ENCODE results near the gene RNF25. TPM values are rescaled to one million over a fixed set of nuclear protein-coding genes. Genes with fewer than 3 reads are reported as not detected.

The RNF25 gene
- total RNA-seq, 1 donor from 2014 or later, result 44.7 TPM

DNA sequence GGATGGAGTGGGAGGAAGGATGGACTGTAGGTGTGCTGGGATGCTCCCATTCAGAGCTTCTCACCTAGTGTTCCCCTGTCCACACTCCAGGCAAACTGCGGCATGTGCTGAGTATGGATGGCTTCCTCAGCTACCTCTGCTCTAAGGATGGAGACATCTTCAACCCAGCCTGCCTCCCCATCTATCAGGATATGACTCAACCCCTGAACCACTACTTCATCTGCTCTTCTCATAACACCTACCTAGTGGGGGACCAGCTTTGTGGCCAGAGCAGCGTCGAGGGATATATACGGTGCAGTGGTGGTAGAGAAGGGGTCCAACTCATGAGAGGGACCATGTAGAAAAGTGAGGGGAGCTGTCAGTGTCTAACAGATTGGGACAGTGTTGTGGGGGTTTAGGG is 43.9 kb downstream of the RNF25 start:
- TF ChIP-seq EZH2 (IDR thresholded peaks at IDR 0.05; ENCODE audit: insufficient read depth, low read length), result no peak
- TF ChIP-seq, protein P1, sequence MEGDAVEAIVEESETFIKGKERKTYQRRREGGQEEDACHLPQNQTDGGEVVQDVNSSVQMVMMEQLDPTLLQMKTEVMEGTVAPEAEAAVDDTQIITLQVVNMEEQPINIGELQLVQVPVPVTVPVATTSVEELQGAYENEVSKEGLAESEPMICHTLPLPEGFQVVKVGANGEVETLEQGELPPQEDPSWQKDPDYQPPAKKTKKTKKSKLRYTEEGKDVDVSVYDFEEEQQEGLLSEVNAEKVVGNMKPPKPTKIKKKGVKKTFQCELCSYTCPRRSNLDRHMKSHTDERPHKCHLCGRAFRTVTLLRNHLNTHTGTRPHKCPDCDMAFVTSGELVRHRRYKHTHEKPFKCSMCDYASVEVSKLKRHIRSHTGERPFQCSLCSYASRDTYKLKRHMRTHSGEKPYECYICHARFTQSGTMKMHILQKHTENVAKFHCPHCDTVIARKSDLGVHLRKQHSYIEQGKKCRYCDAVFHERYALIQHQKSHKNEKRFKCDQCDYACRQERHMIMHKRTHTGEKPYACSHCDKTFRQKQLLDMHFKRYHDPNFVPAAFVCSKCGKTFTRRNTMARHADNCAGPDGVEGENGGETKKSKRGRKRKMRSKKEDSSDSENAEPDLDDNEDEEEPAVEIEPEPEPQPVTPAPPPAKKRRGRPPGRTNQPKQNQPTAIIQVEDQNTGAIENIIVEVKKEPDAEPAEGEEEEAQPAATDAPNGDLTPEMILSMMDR (IDR thresholded peaks at IDR 0.05; ENCODE audit: insufficient read depth, low read depth, low read length), result no peak
- H3K9me3 ChIP-seq (ENCODE audit: insufficient read depth, low read depth, low read length), result no peaks in the 10 kb centered on the region
- H3K4me1 ChIP-seq (ENCODE audit: insufficient read depth, low read length), result peaks cover 6% of the 10 kb centered on the region
- peaks cover 6% of the 10 kb centered on the region for H3K36me3 Mint-ChIP-seq (ENCODE audit: low read depth, unreplicated experiment)
- peaks cover 1% of the 10 kb centered on the region for H3K9me3 Mint-ChIP-seq (ENCODE audit: unreplicated experiment)
- FAIRE-seq, result no peak
- no peak overlapping the region for H3K4me2 ChIP-seq (ENCODE audit: low read length)
- H4K20me1 ChIP-seq (ENCODE audit: insufficient read depth, low read length), result no peaks in the 10 kb centered on the region
- DNase-seq (ENCODE audit: low read depth), result no peak
- no peak overlapping the region for H3K27ac Mint-ChIP-seq (ENCODE audit: unreplicated experiment)
- no peak overlapping the region for H3K9ac ChIP-seq (ENCODE audit: low read length)
- H3K27me3 Mint-ChIP-seq (ENCODE audit: low read depth, unreplicated experiment), result peaks cover 4% of the 10 kb centered on the region
- H3K36me3 ChIP-seq (ENCODE audit: insufficient read depth, low read length), result no peaks in the 10 kb centered on the region
- no peak overlapping the region for H3K4me3 ChIP-seq (ENCODE audit: insufficient read depth, low read depth, low read length)
- no peak overlapping the region for H3K27ac ChIP-seq (ENCODE audit: low read depth, low read length)
- no peak overlapping the region for H2AFZ ChIP-seq (ENCODE audit: low read depth, low read length)
- H3K4me3 Mint-ChIP-seq (ENCODE audit: unreplicated experiment), result no peak overlapping the region
- H3K79me2 ChIP-seq (ENCODE audit: insufficient read depth, low read length), result no peaks in the 10 kb centered on the region
- H3K27me3 ChIP-seq (ENCODE audit: insufficient read depth, low read length), result no peaks in the 10 kb centered on the region
- peaks cover 5% of the 10 kb centered on the region for H3K4me1 Mint-ChIP-seq (ENCODE audit: low read depth, unreplicated experiment)

DNA sequence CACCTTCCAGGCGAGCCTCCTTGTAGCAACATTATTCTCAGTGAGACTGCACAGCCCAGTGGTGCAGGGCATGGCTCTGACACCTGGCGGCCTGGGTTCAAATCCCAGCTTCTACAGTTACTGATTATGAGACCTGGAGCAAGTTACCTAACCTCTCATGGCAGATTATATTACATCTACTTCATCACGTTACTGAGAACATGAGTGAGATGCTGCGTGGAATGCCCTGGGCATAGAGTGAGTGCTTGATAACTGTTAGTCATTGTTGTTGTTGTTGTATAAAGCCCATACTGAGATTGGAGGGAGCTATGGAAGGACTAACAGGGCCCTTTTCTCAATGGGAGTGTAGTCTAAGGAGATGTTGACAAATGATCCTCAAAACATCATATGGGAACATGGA is 45.4 kb downstream of the RNF25 start:
- Mint-ChIP-seq H3K27ac (ENCODE audit: unreplicated experiment) (no peak overlapping the region), H3K36me3 (ENCODE audit: low read depth, unreplicated experiment) (peaks cover 6% of the 10 kb centered on the region), H3K4me1 (ENCODE audit: low read depth, unreplicated experiment) (peaks cover 8% of the 10 kb centered on the region), H3K27me3 (ENCODE audit: low read depth, unreplicated experiment) (peaks cover 4% of the 10 kb centered on the region), H3K4me3 (ENCODE audit: unreplicated experiment) (no peak overlapping the region), H3K9me3 (ENCODE audit: unreplicated experiment) (peaks cover 1% of the 10 kb centered on the region)
- Histone ChIP-seq H3K79me2 (ENCODE audit: insufficient read depth, low read length) (no peaks in the 10 kb centered on the region), H3K4me2 (ENCODE audit: low read length) (no peak overlapping the region), H3K36me3 (ENCODE audit: insufficient read depth, low read length) (no peaks in the 10 kb centered on the region), H4K20me1 (ENCODE audit: insufficient read depth, low read length) (no peaks in the 10 kb centered on the region), H3K27ac (ENCODE audit: low read depth, low read length) (no peak overlapping the region), H3K9me3 (ENCODE audit: insufficient read depth, low read depth, low read length) (no peaks in the 10 kb centered on the region), H3K27me3 (ENCODE audit: insufficient read depth, low read length) (no peaks in the 10 kb centered on the region), H3K4me3 (ENCODE audit: insufficient read depth, low read depth, low read length) (no peak overlapping the region), H3K9ac (ENCODE audit: low read length) (no peak overlapping the region), H2AFZ (ENCODE audit: low read depth, low read length) (no peak overlapping the region), H3K4me1 (ENCODE audit: insufficient read depth, low read length) (peaks cover under 1% of the 10 kb centered on the region)
- no peak for TF ChIP-seq EZH2 (IDR thresholded peaks at IDR 0.05; ENCODE audit: insufficient read depth, low read length)
- TF ChIP-seq, protein P1 (IDR thresholded peaks at IDR 0.05; ENCODE audit: insufficient read depth, low read depth, low read length), result no peak
- FAIRE-seq (no peak), DNase-seq (ENCODE audit: low read depth) (no peak)

DNA sequence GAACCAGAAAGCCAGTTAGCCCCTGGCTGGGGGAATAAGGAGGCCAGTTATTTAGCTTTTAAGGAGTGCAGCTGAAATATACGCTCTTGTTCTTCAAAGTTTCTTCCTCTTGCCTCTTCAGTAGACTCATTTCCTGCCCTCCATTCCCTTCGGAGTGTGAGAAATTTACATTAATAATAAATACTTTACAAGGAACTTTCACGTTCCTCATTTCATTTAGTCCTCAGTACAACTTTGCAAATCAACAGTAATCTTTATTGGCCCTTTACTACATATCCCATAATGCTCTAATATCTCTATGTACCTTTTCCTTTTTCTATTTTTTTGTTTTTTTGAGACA is 48.5 kb downstream of the RNF25 start:
- DNase-seq (ENCODE audit: low read depth), result no peak
- no peak for FAIRE-seq
- H3K4me1 Mint-ChIP-seq (ENCODE audit: low read depth, unreplicated experiment), result peaks cover 8% of the 10 kb centered on the region
- TF ChIP-seq, protein P1 (IDR thresholded peaks at IDR 0.05; ENCODE audit: insufficient read depth, low read depth, low read length), result no peak
- no peak for TF ChIP-seq EZH2 (IDR thresholded peaks at IDR 0.05; ENCODE audit: insufficient read depth, low read length)
- Histone ChIP-seq H4K20me1 (ENCODE audit: insufficient read depth, low read length) (no peaks in the 10 kb centered on the region), H3K36me3 (ENCODE audit: insufficient read depth, low read length) (no peaks in the 10 kb centered on the region), H3K9me3 (ENCODE audit: insufficient read depth, low read depth, low read length) (no peaks in the 10 kb centered on the region), H3K27me3 (ENCODE audit: insufficient read depth, low read length) (no peaks in the 10 kb centered on the region), H3K79me2 (ENCODE audit: insufficient read depth, low read length) (no peaks in the 10 kb centered on the region), H3K4me1 (ENCODE audit: insufficient read depth, low read length) (no peaks in the 10 kb centered on the region), H3K4me3 (ENCODE audit: insufficient read depth, low read depth, low read length) (no peak overlapping the region), H3K4me2 (ENCODE audit: low read length) (no peak overlapping the region), H2AFZ (ENCODE audit: low read depth, low read length) (no peak overlapping the region), H3K27ac (ENCODE audit: low read depth, low read length) (no peak overlapping the region), H3K9ac (ENCODE audit: low read length) (no peak overlapping the region)
- peaks cover 8% of the 10 kb centered on the region for H3K36me3 Mint-ChIP-seq (ENCODE audit: low read depth, unreplicated experiment)
- H3K27me3 Mint-ChIP-seq (ENCODE audit: low read depth, unreplicated experiment), result peaks cover 3% of the 10 kb centered on the region
- no peak overlapping the region for H3K4me3 Mint-ChIP-seq (ENCODE audit: unreplicated experiment)
- H3K9me3 Mint-ChIP-seq (ENCODE audit: unreplicated experiment), result peaks cover 1% of the 10 kb centered on the region
- no peak overlapping the region for H3K27ac Mint-ChIP-seq (ENCODE audit: unreplicated experiment)
